ENCODE results near the gene SARM1. TPM values are rescaled to one million over a fixed set of nuclear protein-coding genes. Genes with fewer than 3 reads are reported as not detected.

Gene SARM1
- total RNA-seq, 1 experiment from 2014 or later, result 33.1 TPM

DNA sequence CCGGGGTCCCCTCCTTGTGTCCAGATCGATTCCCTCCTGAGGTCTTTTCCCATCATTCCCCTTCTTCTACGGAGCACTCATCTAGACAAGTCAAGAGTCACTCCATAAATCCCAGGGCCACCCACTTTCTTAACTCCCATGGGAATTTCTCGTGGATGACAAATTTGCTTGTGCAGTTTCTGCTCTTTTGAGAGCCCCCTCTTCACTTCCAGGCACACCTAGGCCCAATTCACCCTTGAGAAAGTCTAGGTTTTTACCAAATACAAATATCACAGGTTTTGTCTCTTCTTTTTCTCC, 13.6 kb upstream of the SARM1 start:
- no peak for DNase-seq
- Histone ChIP-seq H3K36me3 (peaks cover 45% of the 10 kb centered on the region), H3K4me3 (peak overlapping the region; percentile 96), H3K27me3 (no peaks in the 10 kb centered on the region), H3K9me3 (no peaks in the 10 kb centered on the region)

DNA sequence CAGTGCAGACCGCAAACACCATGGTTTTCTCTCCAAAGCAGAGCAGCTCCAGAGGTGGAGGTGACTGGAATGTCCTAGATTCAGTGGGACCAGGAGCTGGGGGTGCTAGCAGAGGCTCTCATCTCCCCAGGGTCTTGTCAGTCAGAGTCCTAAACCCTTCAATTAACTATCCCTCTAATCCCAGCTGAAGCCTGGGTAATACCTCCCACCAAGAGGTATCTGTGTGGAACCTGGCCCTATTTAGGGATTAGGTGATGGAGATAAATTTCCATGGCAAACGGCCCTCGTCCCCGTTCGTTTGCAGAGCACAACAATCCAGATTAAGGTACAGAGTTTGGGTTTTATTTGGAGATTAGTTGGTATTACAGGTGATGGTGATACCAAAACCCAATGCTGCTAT, 8.3 kb upstream of the SARM1 start:
- Histone ChIP-seq H3K27me3 (no peaks in the 10 kb centered on the region), H3K9me3 (no peaks in the 10 kb centered on the region), H3K4me3 (no peak overlapping the region), H3K36me3 (peaks cover 22% of the 10 kb centered on the region)
- no peak for DNase-seq

GRCh38 chr17:28363776-28364650, 7.5 kb upstream of the SARM1 start:
- Histone ChIP-seq H3K9me3 (no peaks in the 10 kb centered on the region), H3K4me3 (no peak overlapping the region), H3K36me3 (peaks cover 22% of the 10 kb centered on the region), H3K27me3 (no peaks in the 10 kb centered on the region)
- no peak for DNase-seq

DNA sequence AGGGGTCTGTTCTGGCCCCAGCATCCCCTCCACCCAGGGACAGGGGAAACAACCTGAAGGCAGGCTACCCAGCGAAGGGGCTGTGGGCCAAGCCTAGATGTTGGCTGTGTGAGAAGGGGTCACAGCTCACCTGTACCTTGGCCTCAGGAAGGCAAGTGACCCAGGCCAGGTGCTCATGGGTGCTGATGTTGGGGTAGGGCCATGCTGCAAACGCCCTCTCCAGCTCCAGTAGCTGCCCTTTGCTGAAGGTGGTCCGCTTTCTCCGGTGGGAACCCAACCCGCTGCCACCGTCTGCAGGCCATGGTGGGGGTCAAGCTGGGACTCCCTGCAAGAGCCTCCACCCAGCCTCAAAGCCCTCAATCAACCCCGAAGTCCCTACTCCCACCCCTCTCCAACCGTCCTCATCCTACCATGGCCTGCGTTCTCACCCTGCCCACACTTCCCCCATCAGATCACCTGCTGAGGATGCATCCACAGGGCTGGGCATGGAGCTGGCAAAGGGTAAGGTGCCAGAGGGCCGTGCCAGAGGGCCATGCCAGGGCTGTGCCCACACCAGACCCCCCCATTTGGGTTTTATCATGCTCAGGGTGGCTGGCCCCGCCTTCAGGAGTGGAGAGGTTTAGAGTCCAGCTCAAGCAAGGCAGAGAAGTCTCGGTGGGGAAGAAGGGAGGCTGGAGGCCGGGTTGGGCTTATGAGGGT, 6.7 kb upstream of the SARM1 start, which contains the start of gene SEBOX:
Gene SEBOX, minus strand, starts transcription at position 535 of the 699 bp plus-strand sequence. Its CDS starts 48 bp downstream, at position 487.
- Histone ChIP-seq H3K27me3 (no peaks in the 10 kb centered on the region), H3K9me3 (no peaks in the 10 kb centered on the region), H3K36me3 (peaks cover 22% of the 10 kb centered on the region), H3K4me3 (no peak within 1 kb of the TSS)
- DNase-seq, result no peak

- Histone ChIP-seq H3K4me3 (no peak overlapping the region), H3K9me3 (no peaks in the 10 kb centered on the region), H3K36me3 (peaks cover 16% of the 10 kb centered on the region), H3K27me3 (no peaks in the 10 kb centered on the region)
- DNase-seq, result no peak
Observed at GRCh38 chr17:28365487-28365886, 6.0 kb upstream of the SARM1 start.

- Histone ChIP-seq H3K4me3 (no peak overlapping the region), H3K27me3 (no peaks in the 10 kb centered on the region), H3K36me3 (peaks cover 10% of the 10 kb centered on the region), H3K9me3 (no peaks in the 10 kb centered on the region)
- DNase-seq, result no peak
Observed at GRCh38 chr17:28366605-28367004, 4.9 kb upstream of the SARM1 start.

- Histone ChIP-seq H3K36me3 (peaks cover 5% of the 10 kb centered on the region; the same call in 1 of the 2 replicates), H3K9me3 (no peaks in the 10 kb centered on the region), H3K27me3 (no peaks in the 10 kb centered on the region), H3K4me3 (no peak overlapping the region)
- no peak for DNase-seq
Observed at GRCh38 chr17:28367641-28368305, 3.7 kb upstream of the SARM1 start.

DNA sequence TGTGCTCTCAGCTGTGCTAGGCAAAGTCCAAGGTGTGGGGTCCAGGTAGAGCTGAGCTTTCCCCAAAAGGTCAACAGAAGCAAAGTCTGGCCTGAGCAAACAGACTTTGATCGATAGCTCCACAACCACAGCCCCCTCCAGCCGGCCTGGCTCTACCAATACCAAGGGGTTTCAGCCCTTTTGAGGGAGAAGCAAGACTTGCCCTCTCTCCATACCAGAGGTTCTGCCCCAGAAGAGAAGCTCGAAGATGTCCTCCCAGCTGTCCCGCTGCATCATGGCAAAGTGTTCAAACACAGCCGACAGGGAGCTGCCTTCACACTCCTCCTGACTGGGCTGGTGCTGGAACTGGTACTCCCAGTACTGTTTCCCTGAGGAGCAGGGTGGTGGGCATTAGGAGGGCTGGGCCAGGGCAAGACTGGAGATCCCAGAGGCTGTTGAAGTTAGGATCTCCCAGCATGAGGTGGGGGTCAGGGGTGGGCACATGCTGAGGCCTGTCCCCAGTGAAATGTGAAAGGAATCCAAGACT, 3.1 kb upstream of the SARM1 start:
- H3K4me3 ChIP-seq, result no peak overlapping the region
- peaks cover 10% of the 10 kb centered on the region for H3K36me3 ChIP-seq
- no peaks in the 10 kb centered on the region for H3K9me3 ChIP-seq
- DNase-seq, result no peak
- H3K27me3 ChIP-seq, result no peaks in the 10 kb centered on the region

DNA sequence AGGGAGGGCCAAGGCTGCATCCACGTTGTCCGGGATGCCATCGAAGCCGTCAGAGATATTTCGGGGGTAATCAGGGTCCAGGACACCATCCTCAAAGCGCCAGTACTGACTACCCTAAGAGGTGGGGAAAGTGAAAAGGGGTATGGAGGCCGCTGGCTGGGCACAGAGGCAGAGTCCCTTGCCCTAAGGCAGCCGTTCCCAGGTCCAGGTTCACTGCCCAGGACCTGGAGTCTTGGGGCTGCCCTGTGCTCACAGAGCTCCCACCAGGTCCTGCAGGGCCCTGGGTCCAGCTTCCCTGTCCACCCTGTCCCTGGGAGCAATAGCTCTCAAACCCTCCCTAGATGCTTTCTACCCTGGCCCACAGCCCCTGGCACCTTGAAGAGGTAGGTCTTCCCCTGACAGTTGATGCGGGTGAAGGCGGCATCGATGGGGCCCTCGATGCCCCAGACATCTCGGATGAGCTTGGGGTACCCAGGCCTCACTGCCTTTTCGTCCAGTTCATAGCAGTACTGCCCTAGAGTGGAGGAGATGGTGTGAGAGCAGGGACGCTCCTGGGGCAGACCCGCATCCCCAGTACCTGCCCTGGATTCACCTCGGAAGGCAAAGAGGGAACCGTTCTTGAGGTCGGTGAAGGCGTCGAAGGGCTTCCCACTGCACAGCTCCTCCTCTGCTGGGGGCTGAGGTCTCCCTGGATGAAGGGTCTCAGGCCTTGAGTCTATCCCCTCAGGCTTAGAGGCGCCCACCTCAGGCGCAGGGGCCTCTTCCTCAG, 2.4 kb upstream of the SARM1 start:
- no peak for DNase-seq
- no peaks in the 10 kb centered on the region for H3K27me3 ChIP-seq
- H3K36me3 ChIP-seq, result peaks cover 9% of the 10 kb centered on the region
- H3K9me3 ChIP-seq, result no peaks in the 10 kb centered on the region
- no peak overlapping the region for H3K4me3 ChIP-seq

- Histone ChIP-seq H3K27me3 (no peaks in the 10 kb centered on the region), H3K4me3 (no peak overlapping the region), H3K36me3 (peaks cover 13% of the 10 kb centered on the region), H3K9me3 (no peaks in the 10 kb centered on the region)
- DNase-seq, result no peak
Observed at GRCh38 chr17:28369684-28370034, 1.8 kb upstream of the SARM1 start.

GRCh38 chr17:28370035-28370743, 1.3 kb upstream of the SARM1 start, which contains the start of gene VTN:
Gene VTN, minus strand, starts transcription at chr17:28370307. Its CDS starts 104 bp downstream, at chr17:28370203.
- no peaks in the 10 kb centered on the region for H3K9me3 ChIP-seq
- H3K36me3 ChIP-seq, result peaks cover 15% of the 10 kb centered on the region
- DNase-seq, result peak; percentile 56
- peak within 1 kb of the TSS; percentile 89 for H3K4me3 ChIP-seq
- no peaks in the 10 kb centered on the region for H3K27me3 ChIP-seq

- Histone ChIP-seq H3K27me3 (no peaks in the 10 kb centered on the region), H3K9me3 (no peaks in the 10 kb centered on the region), H3K4me3 (peak overlapping the region; percentile 89), H3K36me3 (peaks cover 18% of the 10 kb centered on the region)
- no peak for DNase-seq
Observed at GRCh38 chr17:28370744-28371103, 770 bp upstream of the SARM1 start.

GRCh38 chr17:28372203-28372944, 880 bp downstream of the SARM1 start:
- Histone ChIP-seq H3K36me3 (peaks cover 26% of the 10 kb centered on the region), H3K9me3 (no peaks in the 10 kb centered on the region), H3K4me3 (peak overlapping the region; percentile 89), H3K27me3 (no peaks in the 10 kb centered on the region)
- DNase-seq, result peak; percentile 62

GRCh38 chr17:28372945-28373274, 1.4 kb downstream of the SARM1 start:
- no peaks in the 10 kb centered on the region for H3K27me3 ChIP-seq

More at GRCh38 chr17:28372945-28373274, 1.4 kb downstream of the SARM1 start:
- DNase-seq, result no peak
- peak overlapping the region; percentile 89 for H3K4me3 ChIP-seq
- no peaks in the 10 kb centered on the region for H3K9me3 ChIP-seq
- peaks cover 26% of the 10 kb centered on the region for H3K36me3 ChIP-seq

Data from MG63 (cell line).